Brain microvascular endothelial cell (primary cell): ENCODE measurements around the gene INSYN1.

ENCODE experiments used
- DNase-seq: peaks from one replicate; pipeline ENCODE4 v3.0.0-alpha.2; 2020
- H3K27ac ChIP-seq: fragments of 250-450 bp; sonication (Bioruptor Pico); 2 replicates; pipeline ENCODE4 v1.5.1; 2020; ENCODE audit warnings: mild to moderate bottlenecking, moderate library complexity
- H3K27me3 ChIP-seq: fragments of 250-450 bp; sonication (Bioruptor Pico); replicated peaks from 2 replicates; pipeline ENCODE4 v1.5.1; 2020; ENCODE audit warnings: mild to moderate bottlenecking
- H3K36me3 ChIP-seq: fragments of 250-450 bp; sonication (Bioruptor Pico); replicated peaks from 2 replicates; pipeline ENCODE4 v1.5.1; 2020; ENCODE audit warnings: mild to moderate bottlenecking
- H3K4me3 ChIP-seq: 2 replicates; pipeline ENCODE4 v1.5.1; 2011; ENCODE audit warnings: low read depth, mild to moderate bottlenecking, control low read depth, low read length, moderate library complexity
- CTCF ChIP-seq: IDR thresholded peaks from 2 replicates; pipeline ENCODE4 v1.5.1; 2011; ENCODE audit warnings: low read depth, mild to moderate bottlenecking, moderate library complexity, low read length, control low read depth, inconsistent platforms; ENCODE audit errors: missing control alignments
- in situ Hi-C: cut with HindIII; loops from 2 replicates; pipeline ENCODE4 v1.10.0; 2017; ENCODE audit warnings: low sequenced_read_pairs, low pct_ligation_motif_present

Gene INSYN1

DNA sequence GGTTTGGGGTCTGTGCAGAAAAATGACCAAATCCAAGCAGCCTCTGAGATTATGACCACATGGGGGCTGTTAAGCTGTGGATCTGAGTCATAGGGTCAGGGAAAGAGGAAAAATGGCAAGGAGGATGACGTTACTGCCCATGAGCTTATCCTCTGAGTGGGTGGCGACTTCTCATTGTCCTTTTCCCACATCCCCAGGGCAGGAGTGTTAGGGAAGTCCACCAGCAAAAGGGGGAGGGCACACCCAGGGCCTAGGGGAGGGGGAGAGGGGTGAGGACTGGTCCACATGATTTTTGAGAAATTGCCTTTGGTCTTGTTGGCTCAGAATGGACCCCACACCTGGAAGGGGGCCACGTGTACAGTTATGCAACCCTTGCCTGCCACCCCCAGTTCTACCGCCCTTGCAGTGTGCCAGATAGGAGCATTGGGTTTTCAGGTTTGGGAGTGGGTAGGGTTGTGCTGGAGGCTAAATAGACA is 66.3 kb downstream of the INSYN1 start:
- Histone ChIP-seq H3K4me3 (peak overlapping the region; percentile 92), H3K36me3 (no peaks in the 10 kb centered on the region), H3K27ac (peak overlapping the region; percentile 80), H3K27me3 (no peaks in the 10 kb centered on the region)
- peak; percentile 92 for DNase-seq
- TF ChIP-seq CTCF: peak; percentile 31
- in situ Hi-C loops: no loop called here

- H3K27ac ChIP-seq: peak overlapping the region; percentile 65
- peak overlapping the region; percentile 92 for H3K4me3 ChIP-seq
- no peak for TF ChIP-seq CTCF
- H3K27me3 ChIP-seq: no peaks in the 10 kb centered on the region
- in situ Hi-C loops: no loop called here
- no peaks in the 10 kb centered on the region for H3K36me3 ChIP-seq
- no peak for DNase-seq
These were observed 67.2 kb downstream of the INSYN1 start for GRCh38 chr15:73685981-73686380.
